ENCODE results near the gene IFT57. TPM values are rescaled to one million over a fixed set of nuclear protein-coding genes. Genes with fewer than 3 reads are reported as not detected.

The IFT57 gene
- total and polyA plus RNA-seq, 2 experiments from 2014 or later, result 28.6 to 49.0 TPM

GRCh38 chr3:108222853-108223565 lies 785 bp upstream of the IFT57 start (continued):
- TF ChIP-seq, protein P1, sequence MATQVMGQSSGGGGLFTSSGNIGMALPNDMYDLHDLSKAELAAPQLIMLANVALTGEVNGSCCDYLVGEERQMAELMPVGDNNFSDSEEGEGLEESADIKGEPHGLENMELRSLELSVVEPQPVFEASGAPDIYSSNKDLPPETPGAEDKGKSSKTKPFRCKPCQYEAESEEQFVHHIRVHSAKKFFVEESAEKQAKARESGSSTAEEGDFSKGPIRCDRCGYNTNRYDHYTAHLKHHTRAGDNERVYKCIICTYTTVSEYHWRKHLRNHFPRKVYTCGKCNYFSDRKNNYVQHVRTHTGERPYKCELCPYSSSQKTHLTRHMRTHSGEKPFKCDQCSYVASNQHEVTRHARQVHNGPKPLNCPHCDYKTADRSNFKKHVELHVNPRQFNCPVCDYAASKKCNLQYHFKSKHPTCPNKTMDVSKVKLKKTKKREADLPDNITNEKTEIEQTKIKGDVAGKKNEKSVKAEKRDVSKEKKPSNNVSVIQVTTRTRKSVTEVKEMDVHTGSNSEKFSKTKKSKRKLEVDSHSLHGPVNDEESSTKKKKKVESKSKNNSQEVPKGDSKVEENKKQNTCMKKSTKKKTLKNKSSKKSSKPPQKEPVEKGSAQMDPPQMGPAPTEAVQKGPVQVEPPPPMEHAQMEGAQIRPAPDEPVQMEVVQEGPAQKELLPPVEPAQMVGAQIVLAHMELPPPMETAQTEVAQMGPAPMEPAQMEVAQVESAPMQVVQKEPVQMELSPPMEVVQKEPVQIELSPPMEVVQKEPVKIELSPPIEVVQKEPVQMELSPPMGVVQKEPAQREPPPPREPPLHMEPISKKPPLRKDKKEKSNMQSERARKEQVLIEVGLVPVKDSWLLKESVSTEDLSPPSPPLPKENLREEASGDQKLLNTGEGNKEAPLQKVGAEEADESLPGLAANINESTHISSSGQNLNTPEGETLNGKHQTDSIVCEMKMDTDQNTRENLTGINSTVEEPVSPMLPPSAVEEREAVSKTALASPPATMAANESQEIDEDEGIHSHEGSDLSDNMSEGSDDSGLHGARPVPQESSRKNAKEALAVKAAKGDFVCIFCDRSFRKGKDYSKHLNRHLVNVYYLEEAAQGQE (IDR thresholded peaks at IDR 0.05; ENCODE audit: unreplicated experiment), result no peak
- no peak for TF ChIP-seq JUNB (IDR thresholded peaks at IDR 0.05; ENCODE audit: unreplicated experiment)
- no peak for TF ChIP-seq ZNF462 (CRISPR knock-in tag; IDR thresholded peaks at IDR 0.05)

DNA sequence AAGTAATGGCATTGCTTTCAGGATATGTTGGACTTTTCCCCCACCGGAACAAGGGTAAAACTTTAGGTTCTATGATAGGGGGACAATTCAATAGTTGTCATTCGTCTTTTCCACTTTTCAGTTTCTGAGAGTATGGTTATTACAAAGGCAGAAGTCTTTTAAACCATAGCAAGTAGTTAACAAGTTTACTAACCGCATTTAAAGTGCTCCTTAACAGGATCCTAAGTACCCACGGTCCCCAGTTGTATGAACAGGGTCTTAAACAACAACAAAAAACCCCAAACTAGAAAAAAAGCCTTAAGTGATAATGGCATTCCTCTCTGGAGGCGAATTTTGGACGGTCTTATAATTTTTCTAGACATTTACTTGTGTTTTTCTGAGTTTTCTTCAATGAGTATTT lies 831 bp downstream of the IFT57 start:
- H3K27ac ChIP-seq (ENCODE audit: low read depth), result no peak overlapping the region
- no peak overlapping the region for H3K27ac Mint-ChIP-seq
- ATAC-seq, result no peak
- TF ChIP-seq STAT1 (IDR thresholded peaks at IDR 0.05; ENCODE audit: unreplicated experiment) (no peak), CTCF (conservative IDR thresholded peaks at IDR 0.05; ENCODE audit: low read depth in 2 of 2) (no peak), ETS1 (IDR thresholded peaks at IDR 0.05) (no peak), EZH2 (IDR thresholded peaks at IDR 0.05; ENCODE audit: low read depth, unreplicated experiment) (no peak)
- TF ChIP-seq, protein P1 (IDR thresholded peaks at IDR 0.05; ENCODE audit: unreplicated experiment), result no peak

More for the DNA sequence above, 831 bp downstream of the IFT57 start:
- peaks cover 5% of the 10 kb centered on the region for H3K27me3 Mint-ChIP-seq (ENCODE audit: insufficient read depth, low read depth, poor library complexity)
- no peak for DNase-seq (ENCODE audit: low spot score)
- Histone ChIP-seq H3F3A (replicated peaks; ENCODE audit: low read depth) (no peaks in the 10 kb centered on the region), H3K4me2 (peak overlapping the region; percentile 93), H3K27me3 (ENCODE audit: insufficient read depth) (no peaks in the 10 kb centered on the region), H3K36me3 (ENCODE audit: insufficient read depth) (no peaks in the 10 kb centered on the region), H3K4me3 (peak overlapping the region; percentile 78), H3K9me2 (ENCODE audit: insufficient read depth) (no peaks in the 10 kb centered on the region), H3K4me1 (ENCODE audit: insufficient read depth) (peaks cover 6% of the 10 kb centered on the region), H3K79me2 (replicated peaks; ENCODE audit: insufficient read depth) (no peaks in the 10 kb centered on the region), H4K20me1 (replicated peaks; ENCODE audit: insufficient read depth) (no peaks in the 10 kb centered on the region), H2AFZ (peak overlapping the region; percentile 87; the same call in 1 of the 2 replicates)
- peak overlapping the region; percentile 99 for H3K4me3 Mint-ChIP-seq
- H3K36me3 Mint-ChIP-seq (ENCODE audit: low read depth), result no peaks in the 10 kb centered on the region
- no peaks in the 10 kb centered on the region for H3K9me3 Mint-ChIP-seq
- peaks cover 13% of the 10 kb centered on the region; the same call in 2 of the 3 replicates for H3K4me1 Mint-ChIP-seq

Measured in GM23338 (cell line).